ENCODE measurements around the gene ACSM2B. TPM values are rescaled to one million over a fixed set of nuclear protein-coding genes. Genes with fewer than 3 reads are reported as not detected.
"Not testable (repeated sequence)": the region's sequence is repeated elsewhere in the genome, so short reads cannot be mapped to it uniquely, and the experiment has no call there.

Gene ACSM2B
- total RNA-seq, 1 experiment from 2014 or later, result not detected

GRCh38 chr16:20598832-20599469, 22.8 kb upstream of the ACSM2B start:
- Histone ChIP-seq H3K4me2 (ENCODE audit: low read length) (no peak overlapping the region), H3K9me2 (replicated peaks; ENCODE audit: low read length) (no peaks in the 10 kb centered on the region), H3K4me3 (ENCODE audit: low read length) (no peak overlapping the region), H3K27ac (ENCODE audit: low read length) (no peak overlapping the region), H3K9ac (ENCODE audit: low read length) (no peak overlapping the region), H3K36me3 (ENCODE audit: low read depth, low read length) (no peaks in the 10 kb centered on the region), H3K79me2 (ENCODE audit: low read length) (no peaks in the 10 kb centered on the region), H3K9me3 (ENCODE audit: low read length) (no peaks in the 10 kb centered on the region), H3F3A (ENCODE audit: low read length, unreplicated experiment) (no peaks in the 10 kb centered on the region), H4K20me1 (ENCODE audit: low read length) (no peaks in the 10 kb centered on the region), H3K27me3 (ENCODE audit: low read length) (no peaks in the 10 kb centered on the region), H3K4me1 (ENCODE audit: insufficient read depth, low read length) (no peaks in the 10 kb centered on the region), H2AFZ (ENCODE audit: low read length) (no peak overlapping the region)
- ChIA-PET CTCF (no interaction called here), POLR2A (ENCODE audit: unreplicated experiment) (no interaction called here)
- no TSS peak for BruUV-seq (replicated peaks)
- ATAC-seq, result no peak
- TF ChIP-seq CTCF (conservative IDR thresholded peaks at IDR 0.05; ENCODE audit: low read depth, low read length) (no peak), EZH2 (IDR thresholded peaks at IDR 0.05; ENCODE audit: low read length, unreplicated experiment) (no peak), EZH2phosphoT487 (IDR thresholded peaks at IDR 0.05; ENCODE audit: borderline replicate concordance, low read length) (no peak)
- peak; percentile 3 for DNase-seq
- intact Hi-C loops (cut with micrococcal nuclease), result no loop called here

- H3K4me1 ChIP-seq (ENCODE audit: insufficient read depth, low read length); H3K4me2 ChIP-seq (ENCODE audit: low read length); H3K27ac ChIP-seq (ENCODE audit: low read length); POLR2A ChIA-PET (ENCODE audit: unreplicated experiment); CTCF ChIA-PET; H3K9me2 ChIP-seq (replicated peaks; ENCODE audit: low read length); H3K79me2 ChIP-seq (ENCODE audit: low read length); H3K9ac ChIP-seq (ENCODE audit: low read length); H2AFZ ChIP-seq (ENCODE audit: low read length); intact Hi-C loops (cut with micrococcal nuclease); H3K9me3 ChIP-seq (ENCODE audit: low read length); ATAC-seq; H4K20me1 ChIP-seq (ENCODE audit: low read length); H3K4me3 ChIP-seq (ENCODE audit: low read length); BruUV-seq (replicated peaks); DNase-seq; H3K36me3 ChIP-seq (ENCODE audit: low read depth, low read length); H3K27me3 ChIP-seq (ENCODE audit: low read length); H3F3A ChIP-seq (ENCODE audit: low read length, unreplicated experiment): not testable (repeated sequence)
Observed at GRCh38 chr16:20595694-20596093, 19.5 kb upstream of the ACSM2B start.

- CTCF ChIA-PET; BruUV-seq (replicated peaks); POLR2A ChIA-PET (ENCODE audit: unreplicated experiment); H3K27me3 ChIP-seq (ENCODE audit: low read length); H3K4me3 ChIP-seq (ENCODE audit: low read length); H3K27ac ChIP-seq (ENCODE audit: low read length); H3K4me2 ChIP-seq (ENCODE audit: low read length); ATAC-seq; H2AFZ ChIP-seq (ENCODE audit: low read length); H3K9ac ChIP-seq (ENCODE audit: low read length); H3K4me1 ChIP-seq (ENCODE audit: insufficient read depth, low read length); H3K9me2 ChIP-seq (replicated peaks; ENCODE audit: low read length); intact Hi-C loops (cut with micrococcal nuclease); H4K20me1 ChIP-seq (ENCODE audit: low read length); DNase-seq; H3F3A ChIP-seq (ENCODE audit: low read length, unreplicated experiment); H3K79me2 ChIP-seq (ENCODE audit: low read length); H3K36me3 ChIP-seq (ENCODE audit: low read depth, low read length); H3K9me3 ChIP-seq (ENCODE audit: low read length): not testable (repeated sequence)
Observed at GRCh38 chr16:20595068-20595467, 18.9 kb upstream of the ACSM2B start.

GRCh38 chr16:20592780-20593179, 16.6 kb upstream of the ACSM2B start:
- H3K4me1 ChIP-seq (ENCODE audit: insufficient read depth, low read length); H3K79me2 ChIP-seq (ENCODE audit: low read length); H3K27ac ChIP-seq (ENCODE audit: low read length); H4K20me1 ChIP-seq (ENCODE audit: low read length); H3K36me3 ChIP-seq (ENCODE audit: low read depth, low read length); H3K27me3 ChIP-seq (ENCODE audit: low read length); intact Hi-C loops (cut with micrococcal nuclease); H3K9me2 ChIP-seq (replicated peaks; ENCODE audit: low read length); H3K9me3 ChIP-seq (ENCODE audit: low read length); DNase-seq; H3K9ac ChIP-seq (ENCODE audit: low read length); H3K4me2 ChIP-seq (ENCODE audit: low read length); H3F3A ChIP-seq (ENCODE audit: low read length, unreplicated experiment); POLR2A ChIA-PET (ENCODE audit: unreplicated experiment); H2AFZ ChIP-seq (ENCODE audit: low read length); H3K4me3 ChIP-seq (ENCODE audit: low read length); ATAC-seq; BruUV-seq (replicated peaks); CTCF ChIA-PET: not testable (repeated sequence)

GRCh38 chr16:20589486-20589885, 13.3 kb upstream of the ACSM2B start:
- H3K9ac ChIP-seq (ENCODE audit: low read length); H3K36me3 ChIP-seq (ENCODE audit: low read depth, low read length); H3K4me1 ChIP-seq (ENCODE audit: insufficient read depth, low read length); H3K27me3 ChIP-seq (ENCODE audit: low read length); H3K79me2 ChIP-seq (ENCODE audit: low read length); intact Hi-C loops (cut with micrococcal nuclease); BruUV-seq (replicated peaks); DNase-seq; H3K9me3 ChIP-seq (ENCODE audit: low read length); CTCF ChIA-PET; H4K20me1 ChIP-seq (ENCODE audit: low read length); H3K27ac ChIP-seq (ENCODE audit: low read length); H3K4me2 ChIP-seq (ENCODE audit: low read length); H3K9me2 ChIP-seq (replicated peaks; ENCODE audit: low read length); H2AFZ ChIP-seq (ENCODE audit: low read length); ATAC-seq; POLR2A ChIA-PET (ENCODE audit: unreplicated experiment); H3F3A ChIP-seq (ENCODE audit: low read length, unreplicated experiment); H3K4me3 ChIP-seq (ENCODE audit: low read length): not testable (repeated sequence)

- H3K9me2 ChIP-seq (replicated peaks; ENCODE audit: low read length); H3F3A ChIP-seq (ENCODE audit: low read length, unreplicated experiment); DNase-seq; H2AFZ ChIP-seq (ENCODE audit: low read length); H4K20me1 ChIP-seq (ENCODE audit: low read length); ATAC-seq; intact Hi-C loops (cut with micrococcal nuclease); H3K9ac ChIP-seq (ENCODE audit: low read length); H3K27me3 ChIP-seq (ENCODE audit: low read length); POLR2A ChIA-PET (ENCODE audit: unreplicated experiment); BruUV-seq (replicated peaks); CTCF ChIA-PET; H3K4me3 ChIP-seq (ENCODE audit: low read length); H3K4me1 ChIP-seq (ENCODE audit: insufficient read depth, low read length); H3K27ac ChIP-seq (ENCODE audit: low read length); H3K36me3 ChIP-seq (ENCODE audit: low read depth, low read length); H3K4me2 ChIP-seq (ENCODE audit: low read length); H3K9me3 ChIP-seq (ENCODE audit: low read length); H3K79me2 ChIP-seq (ENCODE audit: low read length): not testable (repeated sequence)
Observed at GRCh38 chr16:20587645-20588074, 11.5 kb upstream of the ACSM2B start.

All from PC-3 (cell line).